Cortex of kidney (tissue), 1 donor: ENCODE results near the gene IKBKE.

ENCODE experiments used
- DNase-seq: peaks from one replicate; lab custom pipeline; 2025; lab: John Stamatoyannopoulos, UW

The IKBKE gene

DNA sequence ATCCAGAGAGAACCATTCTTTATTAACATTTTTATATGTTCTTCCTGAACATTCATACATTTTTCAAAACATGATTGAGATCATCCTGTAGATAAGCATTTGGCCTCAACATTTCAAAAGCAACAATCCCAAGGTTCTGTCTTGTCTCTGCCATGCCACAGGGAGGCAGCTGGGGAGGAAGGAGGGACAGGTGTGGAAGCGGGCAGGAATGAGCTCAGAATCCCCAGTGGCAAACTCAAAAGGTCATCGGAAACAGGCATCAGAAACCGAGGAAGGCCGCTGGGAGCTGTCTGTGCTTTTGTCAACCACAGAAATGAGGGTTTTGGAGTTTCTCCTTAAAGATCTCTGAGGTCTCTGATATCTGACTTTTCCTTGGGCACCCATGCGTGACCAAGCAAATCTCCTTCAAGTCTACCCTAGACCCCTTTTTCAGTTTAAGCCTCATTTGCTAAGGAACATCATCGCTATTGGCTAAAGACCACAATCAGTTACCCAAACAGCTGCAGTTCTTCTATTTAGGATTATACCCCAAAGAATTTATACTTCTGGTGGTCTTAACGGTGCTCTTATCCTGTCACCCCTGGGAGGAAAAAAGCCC, 71.1 kb downstream of the IKBKE start:
- no peak for DNase-seq

DNA sequence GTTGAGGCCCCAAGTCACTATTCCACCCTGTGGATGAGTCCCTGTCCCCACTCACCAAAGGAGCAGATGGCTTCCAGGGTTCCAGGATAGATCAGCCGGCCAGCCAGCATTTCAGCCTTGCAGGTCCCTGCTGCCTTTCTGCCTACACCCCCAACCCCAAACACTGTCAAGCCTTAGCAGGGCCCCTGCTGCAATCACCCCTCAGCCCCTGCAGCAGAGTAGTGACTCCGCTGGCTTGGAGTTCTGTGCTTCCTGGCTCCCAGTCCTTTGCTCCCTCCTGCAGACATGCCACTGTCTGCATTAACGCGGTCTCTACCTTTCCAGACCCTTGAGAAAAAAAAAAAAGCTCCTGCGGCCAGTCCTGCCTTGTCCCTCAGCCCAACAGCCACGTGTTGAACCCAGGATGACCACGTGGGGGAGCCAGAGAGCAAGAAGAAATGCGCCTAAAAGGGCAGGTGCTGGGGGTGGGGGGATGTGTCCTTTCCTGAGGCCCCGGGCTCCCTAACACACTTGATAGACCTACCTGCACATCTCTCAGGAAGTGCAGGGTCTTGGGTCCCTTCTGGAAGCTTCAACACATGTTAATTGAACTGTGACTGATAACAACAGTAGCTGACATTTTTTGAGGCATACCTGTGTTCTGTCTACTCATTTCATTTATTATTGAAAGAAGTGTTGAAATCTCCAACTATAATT, 74.4 kb downstream of the IKBKE start:
- DNase-seq: no peak

GRCh38 chr1:206545351-206545750, 75.1 kb downstream of the IKBKE start:
- no peak for DNase-seq
